Occipital lobe (tissue), 2 donors: ENCODE measurements around the gene OR2C1. TPM values are rescaled to one million over a fixed set of nuclear protein-coding genes. Genes with fewer than 3 reads are reported as not detected.

Experiments used
- DNase-seq: peaks from one replicate; lab custom pipeline; 2025; lab: John Stamatoyannopoulos, UW
- total RNA-seq: library from RNA; depleted of rRNA; stranded (reverse); fragments of >200 nt; gene quantifications from one replicate; pipeline ENCODE4 v1.2.3, GENCODE V29; 2014

Gene OR2C1
- total RNA-seq: 0.62 TPM

- DNase-seq: no peak
Observed at GRCh38 chr16:3355589-3355988, at the start of gene OR2C1. OR2C1 (plus strand) TSS chr16:3355889; CDS start chr16:3355941, 52 bp downstream.

- no peak for DNase-seq
Observed at GRCh38 chr16:3306078-3306477, 49.6 kb upstream of the OR2C1 start.

GRCh38 chr16:3311496-3311895 is 44.2 kb upstream of the OR2C1 start:
- no peak for DNase-seq

- DNase-seq: no peak
Observed at GRCh38 chr16:3317315-3317999, 38.2 kb upstream of the OR2C1 start.

- no peak for DNase-seq
Observed at GRCh38 chr16:3321816-3322215, 33.9 kb upstream of the OR2C1 start.

- no peak for DNase-seq
Observed at GRCh38 chr16:3327514-3327913, 28.2 kb upstream of the OR2C1 start.

- DNase-seq: no peak
Observed at GRCh38 chr16:3328104-3328503, 27.6 kb upstream of the OR2C1 start.

GRCh38 chr16:3328643-3329042 is 27.0 kb upstream of the OR2C1 start:
- DNase-seq: no peak

GRCh38 chr16:3346041-3346440 is 9.6 kb upstream of the OR2C1 start:
- no peak for DNase-seq

- DNase-seq: no peak
Observed at GRCh38 chr16:3347586-3347985, 8.1 kb upstream of the OR2C1 start.

- DNase-seq: no peak
Observed at GRCh38 chr16:3348547-3349167, 7.0 kb upstream of the OR2C1 start.

GRCh38 chr16:3349175-3349574 is 6.5 kb upstream of the OR2C1 start:
- DNase-seq: no peak

- DNase-seq: no peak
Observed at GRCh38 chr16:3356118-3356517, 429 bp downstream of the OR2C1 start.

GRCh38 chr16:3358871-3359270 is 3.2 kb downstream of the OR2C1 start:
- no peak for DNase-seq

GRCh38 chr16:3362931-3363330 is 7.2 kb downstream of the OR2C1 start:
- no peak for DNase-seq

- no peak for DNase-seq
Observed at GRCh38 chr16:3363793-3364192, 8.1 kb downstream of the OR2C1 start.

GRCh38 chr16:3364774-3365427 is 9.2 kb downstream of the OR2C1 start:
- DNase-seq: peak; percentile 91

GRCh38 chr16:3369073-3369472 is 13.4 kb downstream of the OR2C1 start:
- no peak for DNase-seq

GRCh38 chr16:3375680-3376079 is 20.0 kb downstream of the OR2C1 start:
- no peak for DNase-seq

- DNase-seq: no peak
Observed at GRCh38 chr16:3377917-3378316, 22.2 kb downstream of the OR2C1 start.

GRCh38 chr16:3383045-3383448 is 27.4 kb downstream of the OR2C1 start:
- no peak for DNase-seq

GRCh38 chr16:3388325-3388724 is 32.6 kb downstream of the OR2C1 start:
- DNase-seq: no peak
